ENCODE data around the gene MYRIP. TPM values are rescaled to one million over a fixed set of nuclear protein-coding genes. Genes with fewer than 3 reads are reported as not detected.

MYRIP gene
- total RNA-seq: 1 to 10 TPM in 3 of 4 donors, under 1 TPM in 1; 0.66 to 3.1 (median 2.6) TPM

GRCh38 chr3:39809181-39809994, at the start of gene MYRIP:
Gene MYRIP (plus strand): TSS chr3:39809609. CDS start chr3:39900817, 91,208 bp downstream.
- 0% methylated on average over 2 to 3 of the region's 103 CpGs for WGBS, 2 donors
- H3K27ac ChIP-seq: peak within 1 kb of the TSS in 3 of 4 donors; percentile 41 to 54 (median 52)
- H3K9me3 ChIP-seq: no peaks in the 10 kb centered on the region
- TF ChIP-seq CTCF (IDR thresholded peaks at IDR 0.05) (peak in 1 of 6 experiments; percentile 13), POLR2A (IDR thresholded peaks at IDR 0.05) (no peak)
- intact Hi-C loops (cut with DNase I): no loop called here
- H3K27me3 ChIP-seq: peaks cover 7 to 89% (median 18%) of the 10 kb centered on the region in 4 donors
- peaks cover 12 to 31% (median 17%) of the 10 kb centered on the region in 3 donors for H3K4me1 ChIP-seq
- no peaks in the 10 kb centered on the region for H3K36me3 ChIP-seq
- no peak for DNase-seq
- peak within 1 kb of the TSS; percentile 36 to 73 (median 51) for H3K4me3 ChIP-seq

- intact Hi-C loops (cut with DNase I): no loop called here
- Histone ChIP-seq H3K9me3 (no peaks in the 10 kb centered on the region), H3K36me3 (no peaks in the 10 kb centered on the region), H3K4me3 (no peak overlapping the region), H3K4me1 (no peaks in the 10 kb centered on the region), H3K27me3 (no peaks in the 10 kb centered on the region), H3K27ac (no peak overlapping the region)
- no peak for DNase-seq
- TF ChIP-seq POLR2A (IDR thresholded peaks at IDR 0.05): no peak
- no peak for TF ChIP-seq CTCF (IDR thresholded peaks at IDR 0.05)
- 53 to 76% methylated on average over 1 of the region's 1 CpG for WGBS, 2 donors
Observed at GRCh38 chr3:39760325-39760724, 49.1 kb upstream of the MYRIP start.

- 24 to 62% methylated on average over 1 of the region's 1 CpG for WGBS, 2 donors
- DNase-seq: no peak
- Histone ChIP-seq H3K9me3 (no peaks in the 10 kb centered on the region), H3K27me3 (no peaks in the 10 kb centered on the region), H3K4me3 (no peak overlapping the region), H3K4me1 (no peaks in the 10 kb centered on the region), H3K27ac (no peak overlapping the region), H3K36me3 (no peaks in the 10 kb centered on the region)
- intact Hi-C loops (cut with DNase I): no loop called here
- TF ChIP-seq POLR2A (IDR thresholded peaks at IDR 0.05) (no peak), CTCF (IDR thresholded peaks at IDR 0.05) (no peak)
Observed at GRCh38 chr3:39762537-39763070, 46.8 kb upstream of the MYRIP start.

GRCh38 chr3:39763390-39763789, 46.0 kb upstream of the MYRIP start:
- TF ChIP-seq POLR2A (IDR thresholded peaks at IDR 0.05) (no peak), CTCF (IDR thresholded peaks at IDR 0.05) (no peak)
- intact Hi-C loops (cut with DNase I): no loop called here
- Histone ChIP-seq H3K4me3 (no peak overlapping the region), H3K27me3 (no peaks in the 10 kb centered on the region), H3K9me3 (no peaks in the 10 kb centered on the region), H3K27ac (no peak overlapping the region), H3K36me3 (no peaks in the 10 kb centered on the region), H3K4me1 (no peaks in the 10 kb centered on the region)
- DNase-seq: no peak

GRCh38 chr3:39765575-39765974, 43.8 kb upstream of the MYRIP start:
- DNase-seq: no peak
- H3K4me3 ChIP-seq: no peak overlapping the region
- TF ChIP-seq POLR2A (IDR thresholded peaks at IDR 0.05) (no peak), CTCF (IDR thresholded peaks at IDR 0.05) (no peak)
- H3K9me3 ChIP-seq: no peaks in the 10 kb centered on the region
- intact Hi-C loops (cut with DNase I): no loop called here
- no peaks in the 10 kb centered on the region for H3K4me1 ChIP-seq
- H3K27me3 ChIP-seq: no peaks in the 10 kb centered on the region
- no peaks in the 10 kb centered on the region for H3K36me3 ChIP-seq
- no peak overlapping the region for H3K27ac ChIP-seq
